Stimulated activated memory B cell treated with anti-CD40 and anti-IgM and Interleukin-4, amounts not matched to agents 10 μg/mL and 1 μg/mL and 100 μg/mL, for 72 hours (primary cell): ENCODE data around the gene ALKBH4.
"Not testable (repeated sequence)": the region's sequence is repeated elsewhere in the genome, so short reads cannot be mapped to it uniquely, and the experiment has no call there.

Experiments used
- ATAC-seq: fragments of 150-1000 bp; cut with Tn5 transposase; 2 replicates; pipeline ENCODE4 v1.10.0; 2021
- H3K27ac Mint-ChIP-seq: one replicate; pipeline ENCODE4 v1.8.0; 2022; ENCODE audit warnings: mild to moderate bottlenecking, mixed read lengths
- H3K27me3 Mint-ChIP-seq: one replicate; pipeline ENCODE4 v1.8.0; 2022; ENCODE audit warnings: mixed read lengths
- H3K36me3 Mint-ChIP-seq: one replicate; pipeline ENCODE4 v1.8.0; 2022; ENCODE audit warnings: mixed read lengths
- H3K4me1 Mint-ChIP-seq: one replicate; pipeline ENCODE4 v1.8.0; 2022; ENCODE audit warnings: mixed read lengths
- H3K4me3 Mint-ChIP-seq: one replicate; pipeline ENCODE4 v1.8.0; 2022; ENCODE audit warnings: mild to moderate bottlenecking, moderate library complexity, mixed read lengths
- H3K9me3 Mint-ChIP-seq: one replicate; pipeline ENCODE4 v1.8.0; 2022; ENCODE audit warnings: mixed read lengths

Gene ALKBH4, protein sequence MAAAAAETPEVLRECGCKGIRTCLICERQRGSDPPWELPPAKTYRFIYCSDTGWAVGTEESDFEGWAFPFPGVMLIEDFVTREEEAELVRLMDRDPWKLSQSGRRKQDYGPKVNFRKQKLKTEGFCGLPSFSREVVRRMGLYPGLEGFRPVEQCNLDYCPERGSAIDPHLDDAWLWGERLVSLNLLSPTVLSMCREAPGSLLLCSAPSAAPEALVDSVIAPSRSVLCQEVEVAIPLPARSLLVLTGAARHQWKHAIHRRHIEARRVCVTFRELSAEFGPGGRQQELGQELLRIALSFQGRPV

DNA sequence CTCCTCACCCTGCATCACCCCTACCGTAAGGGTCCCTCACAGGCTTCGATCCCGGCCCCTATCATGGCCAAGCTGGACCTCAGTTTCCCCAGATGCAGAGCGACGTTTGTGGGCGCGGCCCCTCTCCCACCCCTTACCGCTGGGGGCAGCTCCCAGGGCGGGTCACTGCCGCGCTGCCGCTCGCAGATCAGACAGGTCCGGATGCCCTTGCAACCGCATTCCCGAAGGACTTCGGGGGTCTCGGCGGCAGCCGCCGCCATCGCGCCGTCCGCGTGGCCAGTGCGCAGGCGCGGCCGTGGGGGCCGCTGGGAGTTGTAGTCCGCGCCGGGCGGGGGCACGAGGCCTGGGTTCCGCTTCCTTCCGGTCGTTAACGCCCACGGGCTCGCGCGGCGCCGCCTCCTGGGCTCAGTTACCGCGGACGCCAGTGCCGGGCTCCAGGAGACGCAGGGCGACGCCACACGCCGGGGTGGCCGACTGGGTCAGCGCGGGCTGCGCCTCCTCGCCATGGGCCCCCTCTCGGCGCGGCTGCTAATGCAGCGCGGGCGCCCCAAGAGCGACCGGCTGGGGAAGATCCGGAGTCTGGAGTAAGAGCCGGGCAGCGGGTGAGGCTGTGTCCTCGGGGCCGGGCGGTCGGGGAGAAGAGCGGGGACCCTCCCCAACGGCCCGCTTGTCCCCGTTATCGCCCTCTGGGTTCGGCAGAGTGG lies at the start of gene ALKBH4, which contains the start of gene LRWD1:
Gene ALKBH4, minus strand, starts transcription at position 287 of the 704 bp plus-strand sequence. Its CDS starts 27 bp downstream, at position 260.
Gene LRWD1, plus strand, starts transcription at position 408 of the 704 bp plus-strand sequence. Its CDS starts 97 bp downstream, at position 505.
- H3K36me3 Mint-ChIP-seq, result peaks cover 18% of the 10 kb centered on the region
- peak within 1 kb of the TSS; percentile 91 for H3K4me3 Mint-ChIP-seq
- peak; percentile 97 for ATAC-seq
- H3K4me1 Mint-ChIP-seq, result peaks cover 57% of the 10 kb centered on the region
- no peaks in the 10 kb centered on the region for H3K9me3 Mint-ChIP-seq
- peak within 1 kb of the TSS; percentile 84 for H3K27ac Mint-ChIP-seq
- no peaks in the 10 kb centered on the region for H3K27me3 Mint-ChIP-seq

DNA sequence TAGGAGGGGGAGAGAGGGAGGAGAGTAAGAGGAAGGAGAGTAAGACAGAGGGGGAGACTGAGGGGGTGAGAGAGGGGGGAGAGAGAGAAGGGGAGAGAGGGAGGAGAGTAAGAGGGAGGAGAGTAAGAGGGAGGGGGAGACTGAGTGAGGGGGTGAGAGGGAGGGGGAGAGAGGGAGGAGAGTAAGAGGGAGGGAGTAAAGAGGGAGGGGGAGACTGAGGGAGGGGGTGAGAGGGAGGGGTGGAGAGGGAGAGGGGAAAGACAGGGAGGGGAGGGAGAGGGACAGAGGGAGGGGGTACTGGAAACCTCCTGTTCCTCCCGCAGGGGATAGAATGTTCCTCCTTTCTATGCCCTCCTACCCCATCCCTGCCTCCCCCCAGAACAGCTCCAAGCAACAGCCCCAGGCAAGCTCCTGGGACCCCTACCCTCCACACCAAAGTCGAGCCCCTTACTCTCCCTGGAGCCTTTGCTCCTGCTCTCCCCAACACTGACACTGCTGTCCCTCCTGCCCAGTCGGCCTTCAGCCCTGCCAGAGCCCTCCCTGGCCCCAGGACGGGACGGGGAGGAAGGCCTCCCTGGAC lies 48.1 kb upstream of the ALKBH4 start:
- not testable (repeated sequence) for H3K27me3 Mint-ChIP-seq, H3K4me1 Mint-ChIP-seq, H3K36me3 Mint-ChIP-seq, H3K9me3 Mint-ChIP-seq, ATAC-seq
- peak overlapping the region; percentile 71 for H3K27ac Mint-ChIP-seq
- peak overlapping the region; percentile 68 for H3K4me3 Mint-ChIP-seq

DNA sequence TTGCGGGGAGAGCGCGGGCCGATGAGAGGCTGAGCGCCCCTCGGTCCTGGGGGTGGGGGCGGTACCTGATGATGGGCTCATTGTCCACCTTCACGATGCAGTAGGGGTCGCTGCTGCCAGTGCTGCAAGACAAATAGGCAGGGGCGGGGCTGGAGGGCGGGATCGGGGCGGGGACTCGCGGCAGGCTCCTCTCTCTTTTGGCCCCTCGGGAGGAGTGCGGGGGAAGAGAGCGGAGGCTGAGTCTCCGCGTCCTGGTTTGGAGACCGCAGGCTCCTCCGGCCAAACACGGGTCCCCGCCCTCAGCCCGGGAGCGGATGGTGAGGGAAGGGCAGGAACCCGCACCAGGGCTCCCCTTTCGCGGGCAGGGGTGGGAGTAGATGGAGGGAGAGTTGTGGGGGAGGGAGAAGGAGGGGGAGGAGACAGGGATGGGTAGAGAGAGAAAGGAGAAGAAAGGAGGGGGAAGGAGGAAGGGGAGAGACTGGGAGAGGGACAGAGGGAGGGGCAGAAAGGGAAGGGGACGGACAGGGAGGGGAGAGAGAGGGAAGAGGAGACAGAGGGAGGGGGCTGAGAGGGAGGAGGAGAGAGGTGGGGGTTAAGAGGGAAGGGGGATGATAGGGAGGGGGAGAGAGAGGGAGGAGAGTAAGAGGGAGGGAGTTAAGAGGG lies 47.3 kb upstream of the ALKBH4 start:
- not testable (repeated sequence) for H3K4me1 Mint-ChIP-seq, H3K9me3 Mint-ChIP-seq
- H3K4me3 Mint-ChIP-seq, result peak overlapping the region; percentile 68

DNA sequence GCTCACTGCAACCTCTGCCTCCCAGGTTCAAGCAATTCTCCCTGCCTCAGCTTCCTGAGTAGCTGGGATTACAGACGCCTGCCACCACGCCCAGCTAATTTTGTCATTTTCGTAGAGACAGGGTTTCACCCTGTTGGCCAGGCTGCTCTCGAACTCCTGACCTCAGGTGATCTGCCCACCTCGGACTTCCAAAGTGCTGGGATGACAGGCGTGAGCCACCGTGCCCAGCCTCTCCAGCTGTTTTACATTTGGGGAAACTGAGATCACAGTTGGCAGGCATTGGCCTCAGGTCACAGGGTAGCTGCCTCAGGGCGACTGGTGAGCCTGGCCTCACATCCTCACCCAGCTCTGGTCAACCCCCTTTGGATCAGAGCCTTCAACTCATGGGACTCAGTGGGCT lies 45.9 kb upstream of the ALKBH4 start:
- not testable (repeated sequence) for H3K4me1 Mint-ChIP-seq, H3K36me3 Mint-ChIP-seq, H3K27ac Mint-ChIP-seq, ATAC-seq, H3K4me3 Mint-ChIP-seq, H3K27me3 Mint-ChIP-seq, H3K9me3 Mint-ChIP-seq

More for the DNA sequence above, 47.3 kb upstream of the ALKBH4 start:
- H3K27me3 Mint-ChIP-seq, H3K36me3 Mint-ChIP-seq: not testable (repeated sequence)
- peak; percentile 49 for ATAC-seq
- peak overlapping the region; percentile 71 for H3K27ac Mint-ChIP-seq

DNA sequence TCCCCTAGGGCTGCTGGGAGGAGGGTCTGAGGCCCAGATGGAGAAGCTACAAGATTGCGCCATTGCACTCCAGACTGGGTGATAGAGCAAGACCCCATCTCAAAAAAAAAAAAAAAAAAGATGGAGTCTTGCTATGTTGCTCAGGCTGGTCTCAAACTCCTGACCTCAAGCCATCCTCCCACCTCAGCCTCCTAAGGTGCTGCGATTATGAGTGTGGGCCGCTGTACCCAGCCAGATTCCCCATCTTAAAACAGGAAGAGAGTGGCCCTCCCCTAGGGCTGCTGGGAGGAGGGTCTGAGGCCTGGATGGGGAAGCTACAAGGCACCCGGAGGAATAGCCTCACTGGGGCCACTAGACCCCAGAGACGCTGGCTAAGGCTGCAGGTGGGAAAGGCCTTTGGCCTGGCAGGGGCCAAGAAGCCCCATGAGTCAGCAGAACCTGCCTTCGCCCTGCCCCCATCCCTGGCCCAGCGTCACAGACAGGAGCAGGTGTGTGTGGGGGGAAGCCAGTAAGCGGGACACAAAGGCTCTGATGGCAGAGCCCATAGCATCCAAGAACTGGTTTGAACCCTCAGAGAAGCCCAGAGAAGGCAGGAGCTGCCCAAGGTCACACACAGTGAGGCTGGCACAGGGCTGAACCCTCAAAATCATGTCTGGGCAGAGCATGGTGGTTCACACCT lies 42.9 kb upstream of the ALKBH4 start:
- H3K36me3 Mint-ChIP-seq, H3K27ac Mint-ChIP-seq, ATAC-seq, H3K4me1 Mint-ChIP-seq, H3K27me3 Mint-ChIP-seq, H3K4me3 Mint-ChIP-seq, H3K9me3 Mint-ChIP-seq: not testable (repeated sequence)

DNA sequence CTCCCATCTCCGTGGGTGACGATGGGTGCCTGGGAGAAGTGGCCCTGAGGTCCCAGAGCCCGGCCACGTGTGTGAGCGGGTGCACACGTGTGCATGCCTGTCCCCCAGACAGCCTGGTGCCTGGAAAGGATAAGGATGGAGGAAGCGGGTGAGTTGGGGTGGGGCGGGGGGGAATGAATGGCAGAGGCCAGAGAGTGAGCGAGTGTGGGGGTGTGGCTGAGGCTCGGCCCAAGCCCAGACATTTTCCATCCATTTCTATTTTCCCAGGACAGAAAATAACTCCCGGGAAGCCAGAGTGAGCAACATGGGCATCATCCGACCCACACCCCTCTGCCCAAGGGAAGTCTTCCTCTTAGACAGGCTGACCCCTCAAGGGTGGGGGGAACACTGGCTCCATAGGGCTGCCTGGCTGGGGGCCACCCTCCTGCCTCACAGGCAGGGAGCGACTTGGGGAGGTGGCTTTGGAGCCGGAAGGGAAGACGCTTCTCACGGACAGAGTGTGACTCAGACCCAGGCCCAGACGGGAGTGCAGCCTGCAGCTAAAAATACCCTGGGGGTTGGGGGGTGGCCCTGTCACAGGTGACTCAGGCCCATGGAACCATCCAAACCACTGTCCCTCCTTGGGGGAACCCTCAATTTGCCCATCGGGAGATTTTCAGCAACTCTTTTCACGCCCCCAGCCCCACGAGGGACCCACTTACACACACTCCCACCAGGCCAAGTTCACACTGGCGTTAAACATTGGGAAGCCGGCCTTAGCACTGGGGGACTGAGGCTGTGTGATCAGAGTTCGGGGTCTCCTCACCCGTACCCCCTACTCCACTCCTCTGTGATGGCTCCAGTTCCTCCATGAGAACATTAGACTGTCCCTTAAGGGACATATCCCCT lies 40.9 kb upstream of the ALKBH4 start:
- not testable (repeated sequence) for H3K4me3 Mint-ChIP-seq

DNA sequence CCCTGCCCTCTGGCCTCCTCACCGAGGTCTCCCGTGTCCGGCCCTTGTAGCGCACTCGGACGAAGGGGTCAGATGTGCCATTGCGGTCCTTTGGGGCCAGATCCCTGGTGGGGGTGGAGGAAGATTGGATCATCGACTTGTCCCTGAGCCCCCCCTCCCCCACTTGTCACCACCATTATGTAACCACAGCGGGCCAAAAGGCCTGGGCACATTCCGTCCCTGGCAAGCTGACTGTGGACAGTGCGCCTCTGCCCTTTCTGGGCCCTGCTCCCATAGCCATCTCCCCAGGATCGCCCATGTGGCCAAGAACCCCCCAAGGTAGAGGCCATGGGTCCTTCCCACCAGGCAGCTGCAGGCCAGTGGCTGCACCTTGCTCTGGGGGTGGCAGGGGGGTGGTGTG lies 38.5 kb upstream of the ALKBH4 start:
- not testable (repeated sequence) for H3K27ac Mint-ChIP-seq, H3K4me1 Mint-ChIP-seq, H3K36me3 Mint-ChIP-seq, H3K4me3 Mint-ChIP-seq, H3K9me3 Mint-ChIP-seq, ATAC-seq, H3K27me3 Mint-ChIP-seq

More for the DNA sequence above, 40.9 kb upstream of the ALKBH4 start:
- not testable (repeated sequence) for H3K9me3 Mint-ChIP-seq, H3K36me3 Mint-ChIP-seq, H3K27ac Mint-ChIP-seq, H3K4me1 Mint-ChIP-seq, H3K27me3 Mint-ChIP-seq
- peak; percentile 9 for ATAC-seq

DNA sequence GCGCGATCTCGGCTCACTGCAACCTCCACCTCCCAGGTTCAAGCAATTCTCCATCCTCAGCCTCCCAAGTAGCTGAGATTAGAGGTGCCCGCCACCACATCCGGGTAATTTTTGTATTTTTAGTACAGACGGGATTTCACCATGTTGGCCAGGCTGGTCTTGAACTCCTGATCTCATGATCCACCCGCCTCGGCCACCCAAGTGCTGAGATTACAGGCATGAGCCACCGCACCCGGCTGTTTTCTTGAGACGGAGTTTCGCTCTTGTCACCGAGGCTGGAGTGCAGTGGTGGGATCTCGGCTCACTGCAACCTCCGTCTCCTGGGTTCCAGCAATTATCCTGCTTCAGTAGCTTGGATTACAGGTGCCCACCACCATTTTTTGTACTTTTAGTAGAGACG lies 33.7 kb upstream of the ALKBH4 start:
- not testable (repeated sequence) for ATAC-seq, H3K9me3 Mint-ChIP-seq, H3K36me3 Mint-ChIP-seq, H3K4me3 Mint-ChIP-seq, H3K27me3 Mint-ChIP-seq, H3K4me1 Mint-ChIP-seq, H3K27ac Mint-ChIP-seq

DNA sequence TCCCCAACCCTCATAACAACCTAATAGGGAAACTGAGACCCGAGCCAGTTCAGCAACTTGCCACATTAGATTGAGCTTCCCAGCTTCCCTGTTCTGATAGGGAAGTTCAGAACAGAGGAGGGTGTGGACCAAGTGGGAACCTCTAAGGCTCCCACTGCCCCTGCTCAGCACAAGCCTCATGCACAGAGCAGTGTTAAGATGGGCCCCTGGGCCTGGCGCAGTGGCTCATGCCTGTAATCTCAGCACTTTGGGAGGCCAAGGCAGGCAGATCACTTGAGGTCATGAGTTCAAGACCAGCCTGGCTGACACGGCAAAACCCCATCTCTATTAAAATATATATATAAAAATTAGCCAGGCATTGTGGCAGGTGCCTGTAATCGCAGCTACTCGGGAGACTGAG lies 32.6 kb upstream of the ALKBH4 start:
- H3K4me1 Mint-ChIP-seq, result not testable (repeated sequence)

DNA sequence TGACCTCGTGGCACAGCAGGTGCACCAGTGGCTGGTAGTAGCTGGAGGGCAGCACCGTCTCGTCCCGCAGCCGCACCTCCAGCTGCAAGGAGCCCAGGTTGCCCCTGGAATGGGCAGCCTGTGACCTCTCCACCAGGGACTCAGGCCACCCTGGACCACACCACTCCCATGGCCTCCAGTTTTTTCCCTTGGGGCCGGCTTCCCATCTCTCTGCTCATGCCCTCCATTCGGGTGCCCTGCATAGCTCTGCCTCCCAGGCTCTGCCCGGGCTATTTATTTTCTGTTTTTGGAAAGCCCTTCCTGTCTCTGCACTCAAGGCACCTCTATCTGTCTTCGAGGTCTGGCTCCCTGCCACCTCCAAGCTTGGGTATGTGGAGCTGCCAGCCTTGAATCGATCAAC lies 32.2 kb upstream of the ALKBH4 start:
- H3K36me3 Mint-ChIP-seq, result not testable (repeated sequence)

More for the DNA sequence above, 32.6 kb upstream of the ALKBH4 start:
- not testable (repeated sequence) for ATAC-seq, H3K9me3 Mint-ChIP-seq, H3K27me3 Mint-ChIP-seq, H3K4me3 Mint-ChIP-seq, H3K27ac Mint-ChIP-seq, H3K36me3 Mint-ChIP-seq

DNA sequence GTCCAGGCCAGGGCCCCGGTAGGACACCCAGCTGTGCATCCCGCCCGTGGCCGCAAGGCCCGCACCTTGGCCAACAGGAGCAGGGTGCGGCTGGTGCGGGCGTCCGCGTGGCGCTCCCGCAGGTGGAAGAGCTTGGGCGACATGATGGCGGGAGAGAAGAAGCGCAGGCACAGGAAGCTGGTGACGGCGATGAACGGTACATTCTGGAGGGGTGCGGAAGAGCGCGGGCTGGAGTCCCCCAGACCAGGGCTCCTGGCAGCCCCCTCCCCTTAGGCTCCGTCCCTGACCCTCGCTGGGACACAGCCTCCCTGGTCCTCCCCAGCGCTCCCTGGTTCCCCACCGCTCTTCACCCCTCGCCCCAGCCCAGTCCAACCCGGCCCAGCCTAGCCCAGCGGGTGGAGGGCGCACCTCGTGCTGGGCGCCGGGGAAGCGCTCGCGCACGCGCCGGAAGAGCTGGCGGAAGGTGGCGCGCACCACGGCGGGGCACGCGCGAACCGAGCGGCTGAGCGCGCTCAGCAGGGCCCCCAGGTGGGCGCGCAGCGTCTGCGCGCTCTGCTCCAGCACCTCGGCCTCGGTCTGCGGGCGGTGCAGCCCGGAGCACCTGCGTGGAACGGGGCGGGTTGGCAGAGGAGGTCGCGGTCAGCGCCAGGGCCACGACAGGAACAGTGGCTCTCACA lies 29.9 kb upstream of the ALKBH4 start:
- ATAC-seq, result peak; percentile 83
- not testable (repeated sequence) for H3K27me3 Mint-ChIP-seq

More for the DNA sequence above, 32.2 kb upstream of the ALKBH4 start:
- ATAC-seq, H3K27me3 Mint-ChIP-seq, H3K4me3 Mint-ChIP-seq, H3K4me1 Mint-ChIP-seq, H3K27ac Mint-ChIP-seq, H3K9me3 Mint-ChIP-seq: not testable (repeated sequence)

DNA sequence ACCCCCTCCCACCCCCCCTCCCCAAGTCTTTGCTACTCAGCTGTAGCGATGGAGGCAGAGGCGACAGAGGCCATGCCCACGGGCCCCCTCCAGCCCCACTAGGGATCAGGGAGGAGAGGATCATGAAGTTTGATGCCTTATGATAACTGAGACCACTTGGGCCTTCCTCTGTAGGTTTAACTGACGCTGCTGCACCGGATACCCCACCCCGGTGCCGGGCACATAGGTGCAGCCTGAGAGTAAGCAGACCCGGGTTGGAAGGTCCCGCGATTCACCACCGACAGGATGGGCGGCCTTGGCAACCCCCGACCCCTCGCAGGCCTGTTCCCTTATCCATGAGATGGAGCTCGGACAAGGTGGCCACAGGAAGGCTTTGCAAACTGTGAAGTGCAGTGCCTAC lies 29.4 kb upstream of the ALKBH4 start:
- H3K9me3 Mint-ChIP-seq, H3K27me3 Mint-ChIP-seq, H3K4me1 Mint-ChIP-seq, H3K27ac Mint-ChIP-seq, H3K4me3 Mint-ChIP-seq, H3K36me3 Mint-ChIP-seq: not testable (repeated sequence)
- ATAC-seq, result peak; percentile 2

More for the DNA sequence above, 29.9 kb upstream of the ALKBH4 start:
- not testable (repeated sequence) for H3K9me3 Mint-ChIP-seq, H3K4me1 Mint-ChIP-seq, H3K27ac Mint-ChIP-seq, H3K36me3 Mint-ChIP-seq, H3K4me3 Mint-ChIP-seq

DNA sequence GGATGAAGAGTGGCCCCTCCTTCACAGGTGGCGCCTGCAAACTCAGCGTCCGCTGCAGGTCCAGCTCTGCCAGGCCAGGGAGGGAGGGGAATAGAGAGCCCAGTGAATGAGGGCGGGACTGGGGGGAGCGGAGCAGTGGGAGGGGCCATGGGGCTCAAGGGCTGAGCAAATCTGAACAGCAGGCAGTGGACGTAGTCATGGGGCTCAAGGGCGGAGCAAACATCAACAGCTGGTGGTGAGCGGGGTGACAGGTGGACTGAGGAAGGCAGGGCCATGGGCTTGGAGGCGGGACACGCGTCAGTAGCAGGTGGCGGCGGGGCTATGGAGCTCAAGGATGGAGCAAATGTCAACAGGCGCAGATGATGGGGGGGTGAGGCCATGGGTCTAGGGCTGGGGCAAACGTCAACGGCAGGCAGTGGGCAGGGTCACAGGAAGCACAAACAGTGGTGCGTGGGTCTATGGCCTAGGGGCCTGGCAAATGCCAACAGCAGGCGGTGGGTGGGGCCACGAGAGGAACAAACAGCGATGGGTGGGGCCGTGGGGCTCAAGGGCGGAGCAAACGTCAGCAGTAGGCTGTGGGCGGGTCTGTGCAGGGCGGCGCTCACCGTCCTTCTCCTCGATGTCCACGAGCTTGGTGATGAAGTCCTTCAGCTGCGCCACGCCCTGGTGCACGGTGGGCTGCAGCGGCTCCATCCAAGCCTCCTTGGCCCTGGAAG lies 28.7 kb upstream of the ALKBH4 start:
- peak; percentile 59 for ATAC-seq
- H3K4me3 Mint-ChIP-seq, H3K27ac Mint-ChIP-seq, H3K9me3 Mint-ChIP-seq, H3K27me3 Mint-ChIP-seq, H3K36me3 Mint-ChIP-seq, H3K4me1 Mint-ChIP-seq: not testable (repeated sequence)
